Prostate gland (tissue), 2 donors: Measurements from ENCODE around the gene FAM89A.

Source experiments
- POLR2A ChIP-seq: fragments of 450-650 bp; IDR thresholded peaks from one replicate; pipeline ENCODE4 v1.6.1; 2016; ENCODE audit warnings: antibody characterized with exemption, mild to moderate bottlenecking
- POLR2AphosphoS5 ChIP-seq: sonication (generic); formaldehyde crosslinking; IDR thresholded peaks from one replicate; pipeline ENCODE4 v1.6.1; 2017; ENCODE audit warnings: antibody characterized with exemption
- TF ChIP-seq, protein P1 (sequence below), 4 experiments: fragments of 200-600 bp in 2 of 4; fragments of 450-650 bp in 2 of 4; sonication (generic) in 2 of 4; IDR thresholded peaks; 1 replicate in 3 of 4; 2 replicates in 1 of 4; pipeline ENCODE4 v1.5.1; 2016 to 2019; ENCODE audit warnings: antibody characterized with exemption in 4 of 4, mild to moderate bottlenecking in 2 of 4, moderate library complexity in 2 of 4

DNA sequence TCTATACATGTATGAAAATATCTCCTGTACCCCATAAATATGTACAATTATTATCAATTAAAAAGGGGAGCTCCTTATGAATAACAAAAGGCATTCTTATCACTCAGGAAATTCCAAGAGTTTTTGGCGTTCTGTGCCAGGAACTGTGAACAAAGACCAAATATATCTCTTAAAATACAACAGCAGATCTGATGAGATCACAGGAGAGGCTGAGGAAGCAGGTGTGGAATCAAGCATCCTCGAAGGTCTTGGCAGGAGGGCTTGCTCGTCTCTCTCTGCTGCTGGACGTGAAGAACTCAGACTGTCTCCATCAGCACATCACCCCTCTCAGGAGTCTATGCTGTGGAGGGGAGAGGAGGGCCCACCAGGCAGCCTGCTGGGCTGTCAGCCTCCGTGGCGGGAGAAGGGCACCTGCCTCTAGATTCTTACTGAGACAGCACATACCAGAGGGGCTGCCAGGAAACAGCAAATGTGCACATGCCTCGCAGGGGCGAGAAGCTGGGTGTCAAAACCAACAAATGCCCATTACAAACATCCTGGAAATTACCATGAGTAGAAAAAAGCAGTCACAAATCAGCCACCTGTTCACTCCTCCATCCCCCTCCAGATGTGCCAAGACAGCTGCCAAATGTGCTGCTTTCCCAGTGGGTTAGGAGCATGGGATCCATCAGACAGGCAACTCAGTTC, 30.8 kb upstream of the FAM89A start:
- TF ChIP-seq, protein P1, sequence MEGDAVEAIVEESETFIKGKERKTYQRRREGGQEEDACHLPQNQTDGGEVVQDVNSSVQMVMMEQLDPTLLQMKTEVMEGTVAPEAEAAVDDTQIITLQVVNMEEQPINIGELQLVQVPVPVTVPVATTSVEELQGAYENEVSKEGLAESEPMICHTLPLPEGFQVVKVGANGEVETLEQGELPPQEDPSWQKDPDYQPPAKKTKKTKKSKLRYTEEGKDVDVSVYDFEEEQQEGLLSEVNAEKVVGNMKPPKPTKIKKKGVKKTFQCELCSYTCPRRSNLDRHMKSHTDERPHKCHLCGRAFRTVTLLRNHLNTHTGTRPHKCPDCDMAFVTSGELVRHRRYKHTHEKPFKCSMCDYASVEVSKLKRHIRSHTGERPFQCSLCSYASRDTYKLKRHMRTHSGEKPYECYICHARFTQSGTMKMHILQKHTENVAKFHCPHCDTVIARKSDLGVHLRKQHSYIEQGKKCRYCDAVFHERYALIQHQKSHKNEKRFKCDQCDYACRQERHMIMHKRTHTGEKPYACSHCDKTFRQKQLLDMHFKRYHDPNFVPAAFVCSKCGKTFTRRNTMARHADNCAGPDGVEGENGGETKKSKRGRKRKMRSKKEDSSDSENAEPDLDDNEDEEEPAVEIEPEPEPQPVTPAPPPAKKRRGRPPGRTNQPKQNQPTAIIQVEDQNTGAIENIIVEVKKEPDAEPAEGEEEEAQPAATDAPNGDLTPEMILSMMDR (IDR thresholded peaks at IDR 0.05) = no peak
- TF ChIP-seq POLR2A (no peak), POLR2AphosphoS5 (no peak)
